ENCODE results near the gene FN1.

FN1 gene

DNA sequence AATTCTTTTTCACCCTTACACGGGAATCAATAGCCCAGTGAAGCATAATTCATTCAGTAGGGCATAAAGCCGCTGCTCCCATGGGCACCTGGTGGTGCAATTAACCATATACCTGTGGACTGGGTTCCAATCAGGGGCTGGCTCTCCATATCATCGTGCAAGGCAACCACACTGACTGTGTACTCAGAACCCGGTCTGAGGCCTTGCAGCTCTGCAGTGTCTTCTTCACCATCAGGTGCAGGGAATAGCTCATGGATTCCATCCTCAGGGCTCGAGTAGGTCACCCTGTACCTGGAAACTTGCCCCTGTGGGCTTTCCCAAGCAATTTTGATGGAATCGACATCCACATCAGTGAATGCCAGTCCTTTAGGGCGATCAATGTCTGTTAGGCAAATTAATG lies 55.2 kb downstream of the FN1 start:
- H3K27me3 Mint-ChIP-seq: no peaks in the 10 kb centered on the region
- DNase-seq: no peak
- H3K4me3 Mint-ChIP-seq: no peak overlapping the region
- H3K4me1 Mint-ChIP-seq: no peaks in the 10 kb centered on the region
- peaks cover 3% of the 10 kb centered on the region for H3K36me3 Mint-ChIP-seq
- no peaks in the 10 kb centered on the region for H3K9me3 Mint-ChIP-seq
- CTCF ChIA-PET: no interaction called here
- no peak overlapping the region for H3K27ac Mint-ChIP-seq

DNA sequence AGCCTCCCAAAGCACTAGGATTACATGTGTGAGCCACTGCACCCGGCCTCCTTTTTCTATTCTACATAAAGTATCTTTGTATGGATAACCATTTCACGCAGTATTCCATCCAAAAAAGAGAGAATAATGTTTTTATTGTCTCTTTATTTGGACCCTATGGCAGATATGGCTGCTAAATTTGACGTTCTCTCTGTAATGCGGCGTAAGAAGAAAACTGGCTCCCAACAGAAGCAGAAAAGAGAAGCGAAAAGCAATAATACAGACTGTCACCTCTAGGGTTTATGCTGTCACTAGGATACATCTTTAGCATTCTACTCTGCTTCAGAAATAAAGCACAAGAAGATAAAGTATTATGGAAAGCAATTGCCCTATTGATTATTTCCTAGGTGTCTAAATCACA lies 55.9 kb downstream of the FN1 start:
- Mint-ChIP-seq H3K9me3 (no peaks in the 10 kb centered on the region), H3K4me3 (no peak overlapping the region), H3K4me1 (no peaks in the 10 kb centered on the region), H3K27me3 (no peaks in the 10 kb centered on the region), H3K27ac (no peak overlapping the region), H3K36me3 (peaks cover 4% of the 10 kb centered on the region)
- CTCF ChIA-PET: no interaction called here
- DNase-seq: no peak

DNA sequence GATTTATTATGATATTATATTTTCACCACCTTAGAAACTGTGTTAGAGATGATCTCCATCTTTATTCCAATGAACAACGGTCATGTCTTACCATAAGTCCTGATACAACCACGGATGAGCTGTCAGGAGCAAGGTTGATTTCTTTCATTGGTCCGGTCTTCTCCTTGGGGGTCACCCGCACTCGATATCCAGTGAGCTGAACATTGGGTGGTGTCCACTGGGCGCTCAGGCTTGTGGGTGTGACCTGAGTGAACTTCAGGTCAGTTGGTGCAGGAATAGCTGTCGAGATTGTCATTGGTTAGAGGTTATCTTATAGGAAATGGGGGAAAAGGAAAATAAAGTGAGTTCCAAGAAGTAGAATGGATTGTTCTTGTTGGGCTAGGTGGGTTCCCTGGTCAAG lies 56.8 kb downstream of the FN1 start:
- Mint-ChIP-seq H3K9me3 (no peaks in the 10 kb centered on the region), H3K27ac (no peak overlapping the region), H3K4me1 (no peaks in the 10 kb centered on the region), H3K27me3 (no peaks in the 10 kb centered on the region), H3K4me3 (no peak overlapping the region), H3K36me3 (peaks cover 13% of the 10 kb centered on the region)
- CTCF ChIA-PET: no interaction called here
- no peak for DNase-seq

DNA sequence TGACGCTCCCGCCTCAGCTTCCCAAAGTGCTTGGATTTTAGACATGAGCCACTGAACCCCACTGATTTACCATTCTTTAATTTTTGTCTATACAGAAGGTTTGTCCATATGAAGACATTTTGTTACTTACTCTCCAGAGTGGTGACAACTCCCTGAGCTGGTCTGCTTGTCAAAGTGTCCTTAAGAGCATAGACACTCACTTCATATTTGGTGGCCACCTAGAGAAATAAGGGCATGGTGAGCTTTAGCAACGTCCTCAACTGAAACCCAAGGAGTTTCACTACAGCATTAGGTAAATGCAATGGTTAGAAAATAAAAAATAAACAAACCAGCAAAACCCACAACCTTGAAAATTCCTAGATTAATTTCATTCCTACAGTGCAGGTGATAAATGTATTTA lies 57.8 kb downstream of the FN1 start:
- no peak for DNase-seq
- H3K27me3 Mint-ChIP-seq: no peaks in the 10 kb centered on the region
- H3K4me3 Mint-ChIP-seq: no peak overlapping the region
- CTCF ChIA-PET: no interaction called here
- no peaks in the 10 kb centered on the region for H3K4me1 Mint-ChIP-seq
- no peaks in the 10 kb centered on the region for H3K9me3 Mint-ChIP-seq
- H3K27ac Mint-ChIP-seq: no peak overlapping the region
- peaks cover 13% of the 10 kb centered on the region for H3K36me3 Mint-ChIP-seq

DNA sequence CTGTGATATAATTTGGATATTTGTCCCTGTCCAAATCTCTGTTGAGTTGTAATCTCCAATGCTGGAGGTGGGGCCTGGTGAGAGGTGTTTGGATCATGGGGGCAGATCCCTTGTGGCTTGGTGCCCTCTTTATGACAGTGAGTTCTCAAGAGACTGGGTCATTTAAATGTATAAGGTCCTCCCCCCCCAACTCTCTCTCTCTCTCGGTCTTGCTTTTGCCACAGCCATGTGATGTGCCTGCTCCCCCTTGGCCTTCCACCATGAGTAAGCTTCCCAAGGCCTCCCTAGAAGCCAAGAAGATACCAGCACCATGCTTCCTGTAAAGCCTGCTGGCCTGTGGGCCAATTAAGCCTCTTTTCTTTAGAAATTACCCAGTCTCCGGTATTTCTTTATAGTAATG lies 58.6 kb downstream of the FN1 start:
- Mint-ChIP-seq H3K4me3 (no peak overlapping the region), H3K27ac (no peak overlapping the region), H3K4me1 (no peaks in the 10 kb centered on the region), H3K36me3 (peaks cover 13% of the 10 kb centered on the region), H3K9me3 (no peaks in the 10 kb centered on the region), H3K27me3 (no peaks in the 10 kb centered on the region)
- CTCF ChIA-PET: no interaction called here
- no peak for DNase-seq

DNA sequence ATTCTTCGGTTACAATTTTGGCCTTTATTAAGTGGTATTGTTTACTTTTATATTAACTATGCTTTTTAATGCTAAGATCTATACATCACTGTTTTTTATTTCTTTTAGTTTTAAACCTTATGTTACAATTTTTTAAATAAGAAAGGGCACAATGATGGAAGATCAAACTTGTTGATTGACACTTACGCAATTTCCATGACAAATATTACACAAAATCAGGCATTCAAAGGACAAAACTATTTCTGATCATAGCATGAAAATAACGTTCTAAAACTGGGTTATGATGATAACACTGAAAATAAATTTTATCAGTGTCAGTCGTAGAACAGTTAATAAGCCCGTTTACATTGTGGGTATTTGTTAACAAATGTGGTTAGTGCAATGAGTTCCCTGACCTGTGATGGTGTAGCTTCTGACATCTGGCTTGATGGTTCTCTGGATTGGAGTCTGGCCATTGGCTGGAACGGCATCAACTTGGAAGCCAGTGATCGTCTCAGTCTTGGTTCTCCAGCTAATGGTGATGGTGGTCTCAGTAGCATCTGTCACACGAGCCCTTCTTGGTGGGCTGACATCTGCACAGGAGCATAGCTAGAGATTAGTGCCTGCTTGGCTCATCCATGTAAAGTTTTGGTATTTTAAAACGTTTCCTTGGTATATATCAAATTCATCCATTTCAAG lies 59.6 kb downstream of the FN1 start:
- CTCF ChIA-PET: no interaction called here
- Mint-ChIP-seq H3K4me1 (no peaks in the 10 kb centered on the region), H3K27me3 (no peaks in the 10 kb centered on the region), H3K4me3 (no peak overlapping the region), H3K36me3 (peaks cover 13% of the 10 kb centered on the region), H3K9me3 (no peaks in the 10 kb centered on the region), H3K27ac (no peak overlapping the region)
- DNase-seq: no peak

DNA sequence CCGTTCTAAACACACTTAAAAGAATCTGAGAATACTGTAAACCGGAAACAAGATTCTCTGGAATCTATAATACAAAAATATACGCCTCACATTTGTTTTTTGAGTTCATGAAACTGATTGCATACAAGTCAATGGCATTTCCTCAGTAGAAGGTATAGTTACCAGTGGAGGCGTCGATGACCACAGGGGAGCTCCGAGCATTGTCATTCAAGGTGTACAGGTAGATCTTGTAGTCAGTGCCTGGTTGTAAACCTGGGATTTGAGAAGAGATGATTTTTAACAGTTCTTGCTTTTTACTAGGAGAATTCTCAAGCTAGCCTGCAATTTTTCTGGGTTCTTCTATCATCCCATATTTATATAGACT lies 60.4 kb downstream of the FN1 start:
- Mint-ChIP-seq H3K4me3 (no peak overlapping the region), H3K9me3 (no peaks in the 10 kb centered on the region), H3K27me3 (no peaks in the 10 kb centered on the region), H3K4me1 (no peaks in the 10 kb centered on the region), H3K36me3 (peaks cover 13% of the 10 kb centered on the region), H3K27ac (no peak overlapping the region)
- DNase-seq: no peak
- CTCF ChIA-PET: no interaction called here

DNA sequence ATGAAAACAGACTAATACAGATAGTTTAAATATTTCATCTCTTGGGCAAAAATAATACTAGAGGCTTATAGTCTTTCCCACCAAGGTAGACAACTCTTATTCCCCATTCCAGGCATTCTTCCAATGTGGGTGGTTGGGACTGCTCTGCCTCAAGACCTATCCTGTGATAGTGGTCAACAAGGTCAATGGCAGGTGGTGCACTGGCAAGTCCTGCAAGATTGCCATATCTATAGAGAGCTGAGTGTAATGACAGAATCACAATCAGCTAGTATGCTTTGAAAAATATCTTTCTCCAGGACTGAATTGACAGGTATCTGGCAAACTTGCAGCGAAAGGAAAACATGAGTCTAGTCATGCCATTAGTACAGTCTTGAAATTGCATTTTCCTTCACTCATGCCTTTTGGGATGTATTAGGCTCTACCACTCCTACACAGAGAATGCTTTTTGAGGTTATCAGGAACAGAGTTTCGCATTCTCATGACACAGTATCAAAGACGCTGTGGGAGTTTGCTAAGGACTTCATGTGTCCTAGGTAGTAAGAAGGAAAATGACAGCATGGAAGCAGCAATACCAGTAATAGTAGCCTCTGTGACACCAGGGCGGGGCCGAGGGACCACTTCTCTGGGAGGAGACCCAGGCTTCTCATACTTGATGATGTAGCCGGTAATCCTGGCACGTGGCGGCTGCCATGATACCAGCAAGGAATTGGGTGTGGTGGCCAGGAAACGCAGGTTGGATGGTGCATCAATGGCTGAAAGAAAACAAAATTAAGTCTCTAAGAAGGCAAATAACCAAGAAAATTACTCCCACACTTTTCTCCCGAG lies 61.0 kb downstream of the FN1 start:
- Mint-ChIP-seq H3K9me3 (no peaks in the 10 kb centered on the region), H3K4me1 (no peaks in the 10 kb centered on the region), H3K36me3 (peaks cover 13% of the 10 kb centered on the region), H3K27ac (no peak overlapping the region), H3K27me3 (no peaks in the 10 kb centered on the region), H3K4me3 (no peak overlapping the region)
- DNase-seq: no peak
- CTCF ChIA-PET: no interaction called here

DNA sequence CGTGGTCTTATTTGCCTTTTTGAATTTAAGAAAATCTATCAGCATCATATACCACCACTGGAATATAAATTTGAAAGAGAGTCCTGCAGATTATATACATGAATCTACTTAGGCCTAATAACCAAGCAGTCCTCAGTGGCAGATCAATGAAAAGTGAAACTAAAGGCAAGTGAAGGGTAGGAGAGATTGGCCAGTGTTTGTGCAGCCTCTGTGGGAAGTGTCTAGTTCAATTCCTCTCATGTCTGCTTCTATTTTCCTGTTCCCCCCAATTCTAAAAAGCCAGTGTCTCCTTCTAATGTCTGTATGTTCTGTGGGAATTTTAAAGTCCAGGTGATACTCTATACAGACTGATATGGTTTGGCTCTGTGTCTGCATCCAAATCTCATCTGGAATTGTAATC lies 61.9 kb downstream of the FN1 start:
- DNase-seq: no peak
- H3K27ac Mint-ChIP-seq: peak overlapping the region; percentile 3
- no peaks in the 10 kb centered on the region for H3K27me3 Mint-ChIP-seq
- CTCF ChIA-PET: no interaction called here
- peaks cover 13% of the 10 kb centered on the region for H3K36me3 Mint-ChIP-seq
- no peak overlapping the region for H3K4me3 Mint-ChIP-seq
- no peaks in the 10 kb centered on the region for H3K4me1 Mint-ChIP-seq
- H3K9me3 Mint-ChIP-seq: no peaks in the 10 kb centered on the region

DNA sequence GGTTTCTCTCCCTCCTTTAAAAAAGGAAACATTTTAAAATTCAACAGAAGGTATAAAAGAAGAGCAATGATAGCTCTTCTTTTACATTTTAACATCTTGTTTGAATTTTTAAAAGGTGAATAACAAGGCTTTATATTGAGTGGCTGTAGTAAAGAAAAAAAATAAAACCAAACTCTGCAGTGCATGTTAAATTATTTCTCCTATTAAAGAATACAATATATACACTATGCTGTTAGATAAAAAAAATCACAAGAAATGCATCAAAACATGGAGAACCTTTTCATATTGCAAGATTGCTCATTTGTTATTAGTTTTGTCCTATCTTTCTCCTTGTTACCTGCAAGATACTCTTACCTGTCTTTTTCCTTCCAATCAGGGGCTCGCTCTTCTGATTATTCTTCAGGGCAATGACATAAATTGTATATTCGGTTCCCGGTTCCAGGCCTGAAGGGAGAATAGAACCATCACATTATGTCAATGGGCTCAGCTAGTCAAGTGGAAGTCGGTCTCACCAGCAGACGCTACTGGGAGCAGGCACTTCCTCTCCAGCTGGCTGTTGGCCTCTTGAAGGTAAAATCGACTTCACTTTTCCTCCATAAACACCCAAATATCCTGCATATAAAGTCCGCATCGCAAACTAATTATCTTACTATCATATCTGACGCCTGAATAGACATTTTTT lies 62.8 kb downstream of the FN1 start:
- Mint-ChIP-seq H3K36me3 (peaks cover 13% of the 10 kb centered on the region), H3K9me3 (no peaks in the 10 kb centered on the region)
- DNase-seq: no peak

DNA sequence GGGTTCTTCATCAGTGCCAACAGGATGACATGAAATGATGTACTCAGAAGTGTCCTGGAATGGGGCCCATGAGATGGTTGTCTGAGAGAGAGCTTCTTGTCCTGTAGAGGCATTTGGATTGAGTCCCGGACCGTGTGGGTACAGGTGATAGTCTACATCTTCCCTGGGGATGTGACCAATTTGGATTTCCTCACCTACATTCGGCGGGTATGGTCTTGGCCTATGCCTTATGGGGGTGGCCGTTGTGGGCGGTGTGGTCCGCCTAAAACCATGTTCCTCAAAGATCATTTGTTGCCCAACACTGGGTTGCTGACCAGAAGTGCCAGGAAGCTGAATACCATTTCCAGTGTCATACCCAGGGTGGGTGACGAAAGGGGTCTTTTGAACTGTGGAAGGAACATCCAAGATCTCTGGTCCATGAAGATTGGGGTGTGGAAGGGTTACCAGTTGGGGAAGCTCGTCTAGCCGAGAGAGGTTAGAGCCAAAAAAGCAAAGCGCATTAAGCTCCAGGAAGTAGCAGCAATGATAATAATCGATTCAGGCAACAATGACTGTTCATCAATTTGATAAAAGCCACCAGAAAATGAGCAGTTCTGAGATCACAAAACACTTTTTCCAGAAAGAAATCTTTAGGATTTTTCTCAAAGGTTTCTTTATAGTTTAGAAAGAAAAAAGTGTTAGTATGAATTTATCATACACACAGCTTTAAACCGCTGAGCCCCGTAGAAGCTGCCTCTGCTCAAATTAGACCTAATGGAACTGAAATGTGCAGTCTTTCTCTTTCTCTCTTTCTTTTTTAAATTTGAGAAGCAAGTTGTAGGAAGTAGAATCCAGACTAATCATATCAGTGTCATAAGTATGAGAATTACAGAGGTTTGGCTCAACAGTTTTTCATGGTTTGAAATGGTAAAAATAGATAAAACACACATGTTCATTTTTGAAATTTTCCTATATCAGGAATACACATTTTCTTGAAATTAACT lies 63.7 kb downstream of the FN1 start:
- no peaks in the 10 kb centered on the region for H3K9me3 Mint-ChIP-seq
- CTCF ChIA-PET: no interaction called here
- peaks cover 14% of the 10 kb centered on the region for H3K36me3 Mint-ChIP-seq
- DNase-seq: no peak
- H3K4me1 Mint-ChIP-seq: no peaks in the 10 kb centered on the region
- H3K27me3 Mint-ChIP-seq: no peaks in the 10 kb centered on the region
- H3K27ac Mint-ChIP-seq: no peak overlapping the region
- H3K4me3 Mint-ChIP-seq: no peak overlapping the region

More for the DNA sequence above, 62.8 kb downstream of the FN1 start:
- CTCF ChIA-PET: no interaction called here
- H3K27ac Mint-ChIP-seq: no peak overlapping the region
- no peak overlapping the region for H3K4me3 Mint-ChIP-seq
- no peaks in the 10 kb centered on the region for H3K27me3 Mint-ChIP-seq
- H3K4me1 Mint-ChIP-seq: no peaks in the 10 kb centered on the region

DNA sequence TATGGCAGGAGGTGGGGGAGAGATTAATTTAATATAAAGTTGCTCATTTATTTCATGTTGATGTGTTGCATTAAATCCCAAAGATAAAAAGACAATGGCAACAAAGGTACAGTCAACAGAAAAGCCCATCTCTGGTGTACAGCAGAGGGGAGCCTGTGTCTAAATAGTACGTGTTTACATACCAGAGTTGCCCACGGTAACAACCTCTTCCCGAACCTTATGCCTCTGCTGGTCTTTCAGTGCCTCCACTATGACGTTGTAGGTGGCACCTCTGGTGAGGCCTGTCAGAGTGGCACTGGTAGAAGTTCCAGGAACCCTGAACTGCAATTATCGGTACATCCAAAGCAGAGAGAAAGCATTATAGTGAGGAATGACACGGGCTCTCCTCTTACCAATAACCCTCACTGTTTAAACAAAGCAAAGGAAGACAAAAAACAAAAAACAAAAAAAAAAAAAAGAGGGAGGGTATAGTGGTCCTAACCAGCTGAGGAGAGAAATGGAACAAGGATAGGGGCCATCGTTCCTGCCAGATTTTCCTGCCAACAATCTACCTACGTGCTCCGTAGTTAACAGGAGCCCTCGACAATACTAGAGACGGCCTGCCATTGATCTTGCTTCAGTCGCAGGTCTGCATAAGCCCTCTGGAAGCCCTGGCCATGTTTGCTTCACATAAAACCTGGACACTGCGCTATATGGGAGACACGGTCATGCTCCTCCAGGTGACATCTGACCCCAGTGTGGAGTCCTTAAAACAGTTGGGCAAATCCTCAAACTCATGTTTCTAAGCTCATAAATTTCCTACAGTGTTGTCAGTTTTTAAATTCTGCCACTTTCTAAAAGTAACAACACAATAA lies 65.5 kb downstream of the FN1 start:
- CTCF ChIA-PET: no interaction called here
- DNase-seq: no peak
- H3K9me3 Mint-ChIP-seq: no peaks in the 10 kb centered on the region
- H3K36me3 Mint-ChIP-seq: peaks cover 16% of the 10 kb centered on the region
- H3K27ac Mint-ChIP-seq: no peak overlapping the region
- H3K4me1 Mint-ChIP-seq: no peaks in the 10 kb centered on the region
- H3K27me3 Mint-ChIP-seq: no peaks in the 10 kb centered on the region
- H3K4me3 Mint-ChIP-seq: no peak overlapping the region

DNA sequence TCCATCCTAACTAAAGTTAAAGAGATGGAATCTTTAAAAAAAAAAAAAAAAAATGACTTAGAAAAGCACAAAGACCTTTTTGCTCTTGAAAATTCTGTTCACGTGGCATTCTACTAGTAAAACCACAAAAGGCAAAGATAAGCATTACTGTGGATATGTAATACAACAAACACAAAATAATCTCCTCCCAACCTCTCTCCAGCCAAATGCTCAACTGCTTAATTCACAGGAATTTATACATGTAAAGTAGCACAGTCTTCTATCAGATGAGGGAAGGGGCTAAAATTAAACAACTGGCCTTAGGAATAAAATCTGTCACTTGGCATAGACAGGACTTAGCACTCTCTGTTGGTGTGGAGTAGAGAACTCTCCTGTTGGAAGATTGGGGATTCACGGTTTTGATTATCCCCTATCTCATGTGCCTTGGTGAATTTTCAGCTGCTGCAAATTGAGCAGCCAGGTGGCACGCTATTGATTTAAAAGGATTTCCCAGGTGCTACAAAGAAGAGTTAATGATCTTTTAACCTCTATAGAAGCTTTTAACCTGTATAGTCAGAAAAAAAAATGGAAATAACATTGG lies 66.6 kb downstream of the FN1 start:
- Mint-ChIP-seq H3K4me1 (no peaks in the 10 kb centered on the region), H3K4me3 (no peak overlapping the region), H3K27ac (no peak overlapping the region), H3K27me3 (no peaks in the 10 kb centered on the region), H3K36me3 (peaks cover 13% of the 10 kb centered on the region), H3K9me3 (no peaks in the 10 kb centered on the region)
- CTCF ChIA-PET: no interaction called here
- no peak for DNase-seq

Data from activated naive CD4-positive, alpha-beta T cell treated with anti-CD3 and anti-CD28 coated beads, Interleukin-2, amount 10 ng/mL, durations not matched to agents 7 days and 5 days (primary cell).